ENCODE data around the gene SPNS1.
"Not testable (repeated sequence)": the region's sequence is repeated elsewhere in the genome, so short reads cannot be mapped to it uniquely, and the experiment has no call there.

SPNS1 gene

DNA sequence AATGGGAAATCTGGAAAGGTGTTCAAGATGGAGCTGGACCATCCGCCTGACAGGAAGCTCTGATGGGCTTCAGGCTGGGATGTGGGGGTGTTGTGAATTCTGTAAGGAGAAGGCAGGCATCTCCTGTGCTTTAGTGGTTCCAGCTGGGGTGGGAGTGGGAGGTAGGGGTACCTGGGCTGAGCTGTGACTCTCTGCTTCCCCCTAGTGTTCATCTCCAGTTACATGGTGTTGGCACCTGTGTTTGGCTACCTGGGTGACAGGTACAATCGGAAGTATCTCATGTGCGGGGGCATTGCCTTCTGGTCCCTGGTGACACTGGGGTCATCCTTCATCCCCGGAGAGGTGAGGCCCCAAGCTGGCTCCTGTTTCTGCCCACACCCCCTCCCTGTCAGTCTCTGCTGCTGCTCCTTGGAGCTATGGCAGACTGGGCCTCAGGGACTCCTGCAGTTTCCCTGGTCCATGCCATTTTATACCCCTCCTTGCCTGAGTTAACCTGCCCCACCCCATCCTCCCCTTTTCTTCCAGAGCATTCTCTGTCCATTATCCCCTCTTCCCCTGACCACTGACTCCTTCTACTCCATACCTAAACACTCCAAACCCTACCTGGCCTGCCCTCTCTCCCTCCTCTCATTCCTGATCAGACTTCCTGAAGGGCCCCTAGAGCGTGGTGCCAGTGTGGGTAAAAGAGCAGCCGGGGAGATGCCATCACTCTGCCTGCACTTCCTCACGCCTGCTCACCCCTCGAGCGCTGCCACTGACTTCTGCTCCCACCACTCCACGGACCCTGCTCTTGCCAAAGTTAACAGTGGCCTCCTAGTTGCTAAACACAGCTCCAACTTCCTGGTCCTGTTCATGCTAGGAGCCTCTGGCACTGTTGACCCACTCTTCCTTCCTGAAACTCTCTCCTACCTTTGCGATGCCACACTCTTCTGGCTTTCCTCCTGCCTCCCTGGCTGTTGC, 3.4 kb downstream of the SPNS1 start:
- H3K4me1 ChIP-seq (ENCODE audit: control insufficient read depth in 1 of 2, insufficient read depth in 1 of 2, low read depth in 1 of 2, low read length in 1 of 2): peaks cover 46 to 49% of the 10 kb centered on the region in 2 experiments
- TF ChIP-seq, protein P1, sequence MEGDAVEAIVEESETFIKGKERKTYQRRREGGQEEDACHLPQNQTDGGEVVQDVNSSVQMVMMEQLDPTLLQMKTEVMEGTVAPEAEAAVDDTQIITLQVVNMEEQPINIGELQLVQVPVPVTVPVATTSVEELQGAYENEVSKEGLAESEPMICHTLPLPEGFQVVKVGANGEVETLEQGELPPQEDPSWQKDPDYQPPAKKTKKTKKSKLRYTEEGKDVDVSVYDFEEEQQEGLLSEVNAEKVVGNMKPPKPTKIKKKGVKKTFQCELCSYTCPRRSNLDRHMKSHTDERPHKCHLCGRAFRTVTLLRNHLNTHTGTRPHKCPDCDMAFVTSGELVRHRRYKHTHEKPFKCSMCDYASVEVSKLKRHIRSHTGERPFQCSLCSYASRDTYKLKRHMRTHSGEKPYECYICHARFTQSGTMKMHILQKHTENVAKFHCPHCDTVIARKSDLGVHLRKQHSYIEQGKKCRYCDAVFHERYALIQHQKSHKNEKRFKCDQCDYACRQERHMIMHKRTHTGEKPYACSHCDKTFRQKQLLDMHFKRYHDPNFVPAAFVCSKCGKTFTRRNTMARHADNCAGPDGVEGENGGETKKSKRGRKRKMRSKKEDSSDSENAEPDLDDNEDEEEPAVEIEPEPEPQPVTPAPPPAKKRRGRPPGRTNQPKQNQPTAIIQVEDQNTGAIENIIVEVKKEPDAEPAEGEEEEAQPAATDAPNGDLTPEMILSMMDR (IDR thresholded peaks at IDR 0.05): peak; percentile 5
- H3K36me3 ChIP-seq: peaks cover 7% of the 10 kb centered on the region
- peak overlapping the region; percentile 72 for H3K27ac ChIP-seq
- H3K4me3 ChIP-seq (ENCODE audit: low read depth in 1 of 2, low read length in 1 of 2): no peak overlapping the region
- no peaks in the 10 kb centered on the region for H3K9me3 ChIP-seq
- no peaks in the 10 kb centered on the region for H3K27me3 ChIP-seq

DNA sequence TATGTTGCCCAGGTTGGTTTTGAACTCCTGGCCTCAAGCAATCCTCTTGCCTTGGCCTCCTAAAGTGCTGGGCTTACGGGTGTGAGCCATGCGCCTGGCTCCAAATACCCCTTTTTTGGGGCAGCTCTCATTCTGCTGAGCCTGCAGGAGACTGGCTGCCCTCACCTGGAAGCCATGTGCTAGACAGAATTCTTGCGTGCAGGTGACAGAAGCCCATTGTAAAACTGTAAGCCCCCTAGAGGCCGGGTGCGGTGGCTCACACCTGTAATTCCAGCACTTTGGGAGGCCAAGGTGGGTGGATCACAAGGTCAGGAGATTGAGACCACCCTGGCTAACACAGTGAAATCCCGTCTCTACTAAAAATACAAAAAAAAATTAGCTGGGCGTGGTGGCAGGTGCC, 5.8 kb downstream of the SPNS1 start:
- not testable (repeated sequence) for H3K4me3 ChIP-seq (ENCODE audit: low read depth in 1 of 2, low read length in 1 of 2); H3K9me3 ChIP-seq; H3K27me3 ChIP-seq; H3K36me3 ChIP-seq; H3K27ac ChIP-seq
- peaks cover 47 to 51% of the 10 kb centered on the region in 2 experiments for H3K4me1 ChIP-seq (ENCODE audit: control insufficient read depth in 1 of 2, insufficient read depth in 1 of 2, low read depth in 1 of 2, low read length in 1 of 2)

DNA sequence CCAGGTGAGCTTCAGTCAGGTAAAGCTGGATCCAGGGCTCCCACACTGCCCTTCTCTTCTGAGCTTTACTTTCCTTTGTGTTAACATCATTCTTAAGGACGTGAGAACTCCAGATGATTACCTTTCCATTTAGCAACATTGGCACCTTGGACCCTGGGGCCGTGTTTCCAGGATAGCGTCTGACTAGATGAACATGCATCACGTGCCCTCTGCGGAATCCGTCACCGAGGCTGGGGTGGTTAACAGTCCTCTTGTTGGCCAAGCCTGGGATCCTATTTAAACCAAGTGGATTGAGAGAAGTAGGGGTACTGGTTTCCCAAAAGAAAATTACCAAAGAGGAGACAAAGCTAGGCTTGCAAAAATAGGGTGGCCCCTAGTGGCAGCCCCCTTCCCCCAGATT, 6.4 kb downstream of the SPNS1 start:
- H3K4me3 ChIP-seq (ENCODE audit: low read depth in 1 of 2, low read length in 1 of 2): no peak overlapping the region
- no peaks in the 10 kb centered on the region for H3K9me3 ChIP-seq
- H3K27me3 ChIP-seq: no peaks in the 10 kb centered on the region
- TF ChIP-seq, protein P1 (IDR thresholded peaks at IDR 0.05): no peak
- peaks cover 45 to 49% of the 10 kb centered on the region in 2 experiments for H3K4me1 ChIP-seq (ENCODE audit: control insufficient read depth in 1 of 2, insufficient read depth in 1 of 2, low read depth in 1 of 2, low read length in 1 of 2)
- H3K36me3 ChIP-seq: peaks cover 10% of the 10 kb centered on the region
- H3K27ac ChIP-seq: no peak overlapping the region

DNA sequence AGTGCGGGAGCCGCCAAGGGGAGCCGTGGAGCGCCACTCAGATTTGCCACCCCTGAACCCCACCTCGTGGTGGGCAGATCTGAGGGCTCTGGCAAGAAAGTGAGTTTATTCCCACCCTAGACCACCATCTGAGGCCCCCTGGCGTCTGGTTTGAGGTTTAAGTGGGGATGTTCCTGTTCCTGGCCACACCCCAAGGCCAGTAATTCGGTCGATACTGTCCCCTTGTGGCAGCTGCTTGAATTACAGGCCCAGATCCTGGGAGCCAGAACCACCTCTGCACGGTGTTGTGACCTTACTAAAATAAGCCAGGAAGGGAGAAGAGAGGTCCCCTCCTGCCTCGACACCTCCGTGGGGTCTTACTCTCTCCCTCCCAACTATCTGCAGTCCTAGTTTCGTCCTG, 6.9 kb downstream of the SPNS1 start:
- Histone ChIP-seq H3K27ac (no peak overlapping the region), H3K36me3 (peaks cover 10% of the 10 kb centered on the region), H3K4me3 (ENCODE audit: low read depth in 1 of 2, low read length in 1 of 2) (no peak overlapping the region), H3K27me3 (no peaks in the 10 kb centered on the region), H3K9me3 (no peaks in the 10 kb centered on the region), H3K4me1 (ENCODE audit: control insufficient read depth in 1 of 2, insufficient read depth in 1 of 2, low read depth in 1 of 2, low read length in 1 of 2) (peaks cover 39 to 43% of the 10 kb centered on the region in 2 experiments)
- TF ChIP-seq, protein P1 (IDR thresholded peaks at IDR 0.05): peak; percentile 32

DNA sequence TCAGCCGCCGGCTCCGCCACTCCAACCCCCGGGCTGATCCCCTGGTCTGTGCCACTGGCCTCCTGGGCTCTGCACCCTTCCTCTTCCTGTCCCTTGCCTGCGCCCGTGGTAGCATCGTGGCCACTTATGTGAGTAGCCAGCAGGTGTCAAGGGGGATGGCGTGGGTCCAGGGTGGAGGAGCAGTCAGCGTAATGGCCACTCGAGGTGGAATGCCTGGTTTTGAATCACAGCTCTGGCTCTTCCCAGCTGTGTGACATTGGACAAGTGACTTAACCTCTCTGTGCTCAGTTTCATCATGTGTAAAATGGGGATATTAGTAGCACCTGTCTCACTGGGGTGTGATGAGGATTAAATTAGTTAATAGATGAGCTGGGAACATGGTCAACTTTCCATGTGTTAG, 7.8 kb downstream of the SPNS1 start:
- peaks cover 10% of the 10 kb centered on the region for H3K36me3 ChIP-seq

More for the DNA sequence above, 7.8 kb downstream of the SPNS1 start:
- Histone ChIP-seq H3K27ac (no peak overlapping the region), H3K4me1 (ENCODE audit: control insufficient read depth in 1 of 2, insufficient read depth in 1 of 2, low read depth in 1 of 2, low read length in 1 of 2) (peaks cover 30 to 36% of the 10 kb centered on the region in 2 experiments), H3K27me3 (no peaks in the 10 kb centered on the region), H3K4me3 (ENCODE audit: low read depth in 1 of 2, low read length in 1 of 2) (no peak overlapping the region), H3K9me3 (no peaks in the 10 kb centered on the region)
- TF ChIP-seq, protein P1 (IDR thresholded peaks at IDR 0.05): no peak
